HG03565 (cell line): ENCODE results near the gene SLC2A11.
"Not testable (repeated sequence)": the region's sequence is repeated elsewhere in the genome, so short reads cannot be mapped to it uniquely, and the experiment has no call there.

Experiments used
- ATAC-seq: cut with Tn5 transposase; IDR thresholded peaks from one replicate; pipeline ENCODE4 v1.9.1; 2021; ENCODE audit warnings: mild to moderate bottlenecking, moderate library complexity; ENCODE audit not compliant: unreplicated experiment

The SLC2A11 gene

GRCh38 chr22:23845265-23846080 is 12.2 kb upstream of the SLC2A11 start:
- no peak for ATAC-seq

- no peak for ATAC-seq
Measured at GRCh38 chr22:23846081-23846469, 11.6 kb upstream of the SLC2A11 start.

- no peak for ATAC-seq
Measured at GRCh38 chr22:23847310-23847920, 10.3 kb upstream of the SLC2A11 start.

- no peak for ATAC-seq
Measured at GRCh38 chr22:23847991-23848864, 9.4 kb upstream of the SLC2A11 start.

- no peak for ATAC-seq
Measured at GRCh38 chr22:23849009-23850006, 8.4 kb upstream of the SLC2A11 start.

GRCh38 chr22:23850136-23850611 is 7.5 kb upstream of the SLC2A11 start:
- no peak for ATAC-seq

GRCh38 chr22:23856721-23857605 is 712 bp upstream of the SLC2A11 start:
- ATAC-seq = peak; percentile 20

- no peak for ATAC-seq
Measured at GRCh38 chr22:23858484-23858815, 775 bp downstream of the SLC2A11 start.

GRCh38 chr22:23859201-23859600 is 1.5 kb downstream of the SLC2A11 start:
- ATAC-seq = no peak

GRCh38 chr22:23860187-23860586 is 2.5 kb downstream of the SLC2A11 start:
- ATAC-seq = not testable (repeated sequence)

- no peak for ATAC-seq
Measured at GRCh38 chr22:23862103-23862502, 4.4 kb downstream of the SLC2A11 start.

GRCh38 chr22:23864499-23865154 is 7.0 kb downstream of the SLC2A11 start:
- ATAC-seq = not testable (repeated sequence)

- ATAC-seq = no peak
Measured at GRCh38 chr22:23868580-23868979, 10.9 kb downstream of the SLC2A11 start.

GRCh38 chr22:23874871-23875270 is 17.2 kb downstream of the SLC2A11 start:
- no peak for ATAC-seq

- no peak for ATAC-seq
Measured at GRCh38 chr22:23875801-23876200, 18.1 kb downstream of the SLC2A11 start.

GRCh38 chr22:23877566-23877965 is 19.9 kb downstream of the SLC2A11 start:
- no peak for ATAC-seq

GRCh38 chr22:23878219-23878618 is 20.5 kb downstream of the SLC2A11 start:
- no peak for ATAC-seq

GRCh38 chr22:23882370-23882769 is 24.7 kb downstream of the SLC2A11 start:
- ATAC-seq = no peak

GRCh38 chr22:23883658-23884057 is 26.0 kb downstream of the SLC2A11 start:
- no peak for ATAC-seq
